Glutamatergic neuron (in vitro differentiated cells): ENCODE results near the gene CAMK2D. TPM values are rescaled to one million over a fixed set of nuclear protein-coding genes. Genes with fewer than 3 reads are reported as not detected.

ENCODE experiments used
- DNase-seq: peaks from one replicate; pipeline ENCODE4 v3.0.0; 2022
- H3K27ac Mint-ChIP-seq: one replicate; pipeline ENCODE4 v1.8.0; 2020; ENCODE audit warnings: mild to moderate bottlenecking, mixed read lengths, inconsistent platforms; ENCODE audit not compliant: unreplicated experiment
- H3K27me3 Mint-ChIP-seq: one replicate; pipeline ENCODE4 v1.8.0; 2020; ENCODE audit warnings: mild to moderate bottlenecking, moderate library complexity, mixed read lengths, inconsistent platforms; ENCODE audit not compliant: unreplicated experiment
- H3K36me3 Mint-ChIP-seq: one replicate; pipeline ENCODE4 v1.8.0; 2020; ENCODE audit warnings: mild to moderate bottlenecking, mixed read lengths, inconsistent platforms; ENCODE audit not compliant: unreplicated experiment
- H3K4me1 Mint-ChIP-seq: one replicate; pipeline ENCODE4 v1.8.0; 2020; ENCODE audit warnings: mild to moderate bottlenecking, low read depth, mixed read lengths, inconsistent platforms; ENCODE audit not compliant: unreplicated experiment
- H3K4me3 Mint-ChIP-seq: one replicate; pipeline ENCODE4 v1.8.0; 2020; ENCODE audit warnings: mild to moderate bottlenecking, mixed read lengths, inconsistent platforms; ENCODE audit not compliant: unreplicated experiment
- H3K9me3 Mint-ChIP-seq: one replicate; pipeline ENCODE4 v1.8.0; 2020; ENCODE audit warnings: mild to moderate bottlenecking, moderate library complexity, mixed read lengths, inconsistent platforms; ENCODE audit not compliant: unreplicated experiment
- CTCF ChIP-seq: fragments of 200-600 bp; sonication (generic); IDR thresholded peaks from one replicate; pipeline ENCODE4 v1.5.0; 2021; ENCODE audit not compliant: partially characterized antibody, unreplicated experiment
- total RNA-seq: library from RNA; stranded (reverse); fragmentation: NEBNext Ultra II Directional; extraction: Animal tissue kit (Norgen Biotek cat#: 25700); gene quantifications from one replicate; pipeline ENCODE4 v1.2.1, GENCODE V29; 2021; ENCODE audit not compliant: unreplicated experiment

The CAMK2D gene
- total RNA-seq, 1 donor from 2014 or later: 24.8 TPM

GRCh38 chr4:113409181-113409580, 352.4 kb downstream of the CAMK2D start:
- no peak overlapping the region for H3K4me3 Mint-ChIP-seq
- DNase-seq: no peak
- H3K4me1 Mint-ChIP-seq: peaks cover 12% of the 10 kb centered on the region
- no peak overlapping the region for H3K27ac Mint-ChIP-seq
- no peaks in the 10 kb centered on the region for H3K9me3 Mint-ChIP-seq
- no peaks in the 10 kb centered on the region for H3K36me3 Mint-ChIP-seq
- no peak for TF ChIP-seq CTCF
- H3K27me3 Mint-ChIP-seq: peaks cover 1% of the 10 kb centered on the region

- Mint-ChIP-seq H3K27me3 (peaks cover 1% of the 10 kb centered on the region), H3K4me3 (no peak overlapping the region), H3K27ac (no peak overlapping the region), H3K9me3 (no peaks in the 10 kb centered on the region), H3K4me1 (peaks cover 2% of the 10 kb centered on the region), H3K36me3 (no peaks in the 10 kb centered on the region)
- TF ChIP-seq CTCF: no peak
- DNase-seq: no peak
These were observed 354.1 kb downstream of the CAMK2D start for GRCh38 chr4:113407409-113407808.

- H3K27me3 Mint-ChIP-seq: no peaks in the 10 kb centered on the region
- no peak for TF ChIP-seq CTCF
- H3K9me3 Mint-ChIP-seq: no peaks in the 10 kb centered on the region
- H3K27ac Mint-ChIP-seq: no peak overlapping the region
- H3K4me1 Mint-ChIP-seq: peaks cover 2% of the 10 kb centered on the region
- H3K36me3 Mint-ChIP-seq: peaks cover 2% of the 10 kb centered on the region
- H3K4me3 Mint-ChIP-seq: no peak overlapping the region
- no peak for DNase-seq
These were observed 354.9 kb downstream of the CAMK2D start for GRCh38 chr4:113406723-113407016.

- Mint-ChIP-seq H3K4me1 (no peaks in the 10 kb centered on the region), H3K9me3 (no peaks in the 10 kb centered on the region), H3K36me3 (peaks cover 6% of the 10 kb centered on the region), H3K27me3 (no peaks in the 10 kb centered on the region), H3K4me3 (no peak overlapping the region), H3K27ac (no peak overlapping the region)
- DNase-seq: no peak
- no peak for TF ChIP-seq CTCF
These were observed 355.4 kb downstream of the CAMK2D start for GRCh38 chr4:113405874-113406722.

GRCh38 chr4:113404841-113405240, 356.7 kb downstream of the CAMK2D start:
- H3K4me1 Mint-ChIP-seq: no peaks in the 10 kb centered on the region
- no peak overlapping the region for H3K27ac Mint-ChIP-seq
- peaks cover 6% of the 10 kb centered on the region for H3K36me3 Mint-ChIP-seq
- DNase-seq: no peak
- TF ChIP-seq CTCF: no peak
- no peak overlapping the region for H3K4me3 Mint-ChIP-seq
- no peaks in the 10 kb centered on the region for H3K9me3 Mint-ChIP-seq
- H3K27me3 Mint-ChIP-seq: no peaks in the 10 kb centered on the region
